Erythroblast (primary cell): ENCODE results near the gene CMTM5.

Source experiments
- GATA1 ChIP-seq: IDR thresholded peaks from 2 replicates; pipeline ENCODE4 v1.6.1; 2011; ENCODE audit warnings: low read depth, mild to moderate bottlenecking, control low read depth, low read length, moderate library complexity
- POLR2A ChIP-seq: IDR thresholded peaks from 2 replicates; pipeline ENCODE4 v1.6.1; 2011; ENCODE audit warnings: mild to moderate bottlenecking, low read length

- no peak for TF ChIP-seq POLR2A
- TF ChIP-seq GATA1 = no peak
Observed at GRCh38 chr14:23407516-23408306, 30.9 kb downstream of the CMTM5 start, which contains the start of gene MYH6.
